Measurements from ENCODE around the gene IFT81. TPM values are rescaled to one million over a fixed set of nuclear protein-coding genes. Genes with fewer than 3 reads are reported as not detected.
"Not testable (repeated sequence)": the region's sequence is repeated elsewhere in the genome, so short reads cannot be mapped to it uniquely, and the experiment has no call there.

IFT81 gene
- polyA plus RNA-seq, 1 donor = 16.7 TPM

DNA sequence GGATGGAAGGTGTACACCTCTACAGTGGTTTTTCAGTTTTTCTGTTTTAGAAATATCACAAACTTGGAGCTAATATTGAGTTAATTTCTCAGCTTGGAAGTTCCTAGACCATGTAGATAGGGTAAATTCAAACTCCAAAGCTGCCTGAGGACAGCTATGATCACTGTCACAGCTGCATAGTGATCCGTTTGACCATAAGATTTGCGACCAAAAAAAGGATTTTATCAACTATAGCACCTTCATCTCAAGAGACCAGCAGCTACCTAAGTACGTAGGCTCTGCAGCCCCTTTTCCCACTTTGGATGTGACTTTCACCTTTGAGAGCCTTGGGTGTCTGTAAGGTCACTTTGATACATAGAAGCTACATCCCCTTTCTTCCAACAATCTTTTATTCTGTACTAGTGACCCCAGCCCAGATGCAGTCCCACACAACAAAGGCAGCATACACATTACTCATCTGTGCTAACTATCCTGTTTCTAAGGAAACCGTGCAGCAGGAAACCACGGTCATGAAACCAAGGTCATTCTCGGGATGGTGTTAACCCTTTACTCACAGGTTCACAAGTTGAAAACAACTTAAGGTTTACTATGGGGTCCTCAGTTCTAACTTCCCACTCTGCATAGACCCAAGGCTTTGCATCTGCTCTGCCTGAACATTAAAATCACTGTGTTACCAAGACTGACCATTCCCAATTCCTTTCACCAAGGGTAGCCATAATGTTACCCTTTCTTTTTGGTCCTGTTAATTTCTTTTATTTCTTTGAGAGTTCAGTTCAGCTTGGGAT lies 75.4 kb downstream of the IFT81 start:
- no peak for DNase-seq (ENCODE audit: low read depth)

DNA sequence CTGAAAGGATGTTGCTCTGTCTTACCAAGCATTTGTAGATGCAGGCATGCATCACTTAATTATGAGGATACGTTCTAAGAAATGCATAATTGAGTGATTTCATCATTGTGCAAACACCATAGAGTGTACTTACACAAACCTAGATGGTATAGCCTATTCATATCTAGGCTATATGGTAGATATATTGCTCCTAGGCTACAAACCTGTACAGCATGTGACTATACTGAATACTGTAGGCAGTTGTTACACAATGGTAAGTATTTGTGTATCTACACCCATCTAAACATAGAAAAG lies 75.9 kb downstream of the IFT81 start:
- DNase-seq (ENCODE audit: low read depth) = no peak

DNA sequence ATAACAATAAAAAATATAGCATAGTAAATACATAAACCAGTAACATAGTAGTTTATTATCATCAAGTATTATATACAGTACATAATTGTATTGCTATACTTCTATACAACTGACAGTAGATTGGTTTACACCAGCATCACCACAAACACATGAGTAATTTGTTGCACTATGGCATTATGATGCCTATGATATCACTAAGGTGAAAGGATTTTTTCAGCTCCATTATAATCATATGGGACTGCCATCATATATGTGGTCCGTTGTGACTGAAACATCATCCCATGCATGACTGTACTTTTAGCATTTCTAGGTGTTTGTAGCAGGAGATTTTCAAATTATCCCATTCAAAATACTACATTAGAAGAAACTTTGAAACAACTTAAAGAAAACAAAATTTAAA lies 77.8 kb downstream of the IFT81 start:
- no peak for DNase-seq (ENCODE audit: low read depth)

DNA sequence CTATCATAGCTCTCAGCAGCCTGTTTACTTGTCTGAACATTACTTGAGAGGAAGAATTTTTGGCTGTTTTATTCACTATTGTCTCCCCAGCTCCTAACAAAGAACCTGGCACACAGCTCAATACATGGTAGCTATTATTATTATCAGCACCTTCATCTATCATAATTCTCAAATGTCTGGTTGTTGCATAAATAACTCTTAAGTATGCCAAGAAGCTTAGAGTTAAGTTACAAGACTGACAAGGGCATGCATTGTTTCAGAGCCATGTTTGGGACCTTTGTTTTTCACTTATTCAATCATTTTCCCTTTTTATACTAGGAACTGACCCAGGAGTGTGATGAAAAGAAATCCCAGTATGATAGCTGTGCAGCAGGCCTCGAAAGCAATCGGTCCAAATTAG lies 79.4 kb downstream of the IFT81 start:
- DNase-seq (ENCODE audit: low read depth) = no peak

DNA sequence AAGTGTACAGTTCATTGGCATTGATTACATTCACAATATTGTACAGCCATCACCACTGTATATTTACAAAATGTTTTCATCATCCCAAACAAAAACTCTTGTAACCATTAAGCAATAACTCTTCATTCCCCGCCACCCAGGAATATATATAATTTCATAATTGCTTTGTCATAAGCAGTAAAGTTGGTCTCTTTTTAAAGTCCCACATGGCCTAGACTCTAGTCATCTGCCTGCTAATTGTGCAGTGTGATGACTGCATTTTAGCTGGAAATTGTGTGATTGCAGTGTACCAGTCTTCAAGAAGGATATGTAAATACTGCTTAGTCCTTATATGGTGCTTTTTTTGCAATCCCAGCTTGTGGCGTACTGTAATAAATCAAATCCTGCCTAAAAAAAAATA lies 81.8 kb downstream of the IFT81 start:
- DNase-seq (ENCODE audit: low read depth) = no peak

DNA sequence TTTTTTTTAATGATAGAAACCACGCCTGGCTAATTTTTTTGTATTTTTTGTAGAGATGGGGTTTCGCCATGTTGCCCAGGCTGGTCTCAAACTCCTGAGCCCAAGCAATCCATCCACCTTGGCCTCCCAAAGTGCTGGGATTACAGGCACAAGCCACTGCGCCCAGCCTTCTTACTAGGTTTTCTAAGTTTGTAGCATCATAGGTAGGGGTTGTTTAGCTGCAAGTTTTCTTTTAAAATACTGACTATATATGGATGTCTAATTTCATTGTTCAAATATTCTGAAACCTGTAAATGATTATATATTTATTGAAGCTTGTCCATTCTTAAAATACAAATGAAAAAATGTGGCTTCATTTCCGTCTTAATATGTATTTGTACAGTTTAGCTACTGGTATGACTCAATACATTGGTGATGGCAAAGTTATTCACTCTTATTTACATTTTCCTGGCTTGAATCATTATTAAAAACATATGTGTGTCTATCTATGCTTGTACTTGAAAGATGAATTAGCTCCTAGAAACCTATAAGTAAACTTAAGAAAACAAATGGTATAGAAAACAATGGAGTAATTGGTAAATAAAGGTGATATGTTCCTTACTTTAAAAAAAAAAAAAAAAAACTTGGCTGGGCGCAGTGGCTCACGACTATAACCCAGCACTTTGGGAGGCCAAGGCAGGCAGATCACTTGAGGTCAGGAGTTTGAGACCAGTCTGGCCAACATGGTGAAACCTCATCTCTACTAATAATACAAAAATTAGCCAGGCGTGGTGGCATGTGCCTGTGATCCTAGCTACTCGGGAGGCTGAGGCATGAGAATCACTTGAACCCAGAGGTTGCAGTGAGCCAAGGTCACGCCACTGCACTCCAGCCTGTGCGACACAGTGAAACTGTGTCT lies 87.7 kb downstream of the IFT81 start:
- not testable (repeated sequence) for DNase-seq (ENCODE audit: low read depth)

DNA sequence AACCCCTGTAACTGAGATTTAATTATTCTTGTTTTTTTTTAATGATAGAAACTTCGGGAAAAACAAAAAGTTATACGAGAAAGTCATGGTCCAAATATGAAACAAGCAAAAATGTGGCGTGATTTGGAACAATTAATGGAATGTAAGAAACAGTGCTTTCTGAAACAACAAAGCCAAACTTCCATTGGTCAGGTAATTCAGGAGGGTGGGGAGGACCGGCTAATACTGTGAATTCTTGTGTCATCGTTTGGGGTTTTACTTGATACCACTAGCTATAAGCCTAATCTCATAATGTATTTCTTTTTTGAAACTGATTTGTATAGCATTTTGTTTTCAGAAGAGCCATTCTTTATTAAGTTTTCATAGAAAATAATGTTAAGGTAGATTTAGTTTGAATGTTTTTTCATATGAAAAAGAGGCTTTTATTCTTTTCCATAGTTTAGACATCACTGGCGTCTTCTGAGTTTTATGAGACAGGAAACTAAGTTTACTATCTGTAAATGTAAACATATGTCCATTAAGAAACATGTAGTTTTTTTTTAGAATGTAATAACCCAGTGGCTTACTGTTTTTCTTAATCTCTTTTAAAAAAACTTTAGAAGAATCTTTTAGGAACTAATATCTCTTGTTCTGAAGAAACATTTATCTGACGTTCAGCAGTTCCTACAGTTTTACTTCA lies 94.0 kb downstream of the IFT81 start:
- no peak for DNase-seq (ENCODE audit: low read depth)

DNA sequence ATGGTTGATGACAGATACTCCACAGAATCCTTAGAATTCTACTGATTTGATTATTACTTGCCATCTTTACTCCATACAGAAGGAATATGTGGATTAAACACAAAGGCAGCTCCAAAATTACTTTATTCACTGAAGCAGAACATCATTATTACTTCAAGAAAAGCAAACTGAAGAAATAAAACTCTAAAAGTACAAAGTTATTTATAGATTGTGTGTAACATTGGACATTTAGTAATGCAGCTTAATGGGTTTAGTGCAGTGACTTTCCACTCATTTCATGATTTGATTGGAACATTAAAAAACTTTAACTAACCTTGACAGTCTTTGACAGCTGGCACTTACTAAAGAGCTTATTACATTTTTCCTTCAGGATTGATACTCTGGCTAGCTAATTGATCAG lies 97.9 kb downstream of the IFT81 start:
- DNase-seq (ENCODE audit: low read depth) = no peak

DNA sequence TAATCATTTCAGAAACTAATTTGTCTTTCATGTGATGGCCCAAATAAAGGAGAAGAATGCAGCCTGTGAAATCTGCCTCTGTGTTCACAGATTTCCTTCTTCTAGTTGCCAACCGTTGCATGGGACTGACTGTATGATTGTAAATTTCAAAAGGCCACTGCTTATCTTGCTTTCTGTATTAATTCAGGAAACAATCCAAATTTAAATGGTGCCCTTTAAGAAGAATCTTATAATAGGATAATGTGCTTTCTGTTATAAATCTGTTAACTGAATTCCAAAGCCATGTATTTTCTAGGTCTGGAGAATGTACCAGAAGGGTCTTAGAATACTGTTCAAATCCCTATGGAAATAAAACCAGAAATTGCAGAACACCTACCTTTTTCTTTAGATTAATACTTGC lies 98.3 kb downstream of the IFT81 start:
- DNase-seq (ENCODE audit: low read depth) = no peak

DNA sequence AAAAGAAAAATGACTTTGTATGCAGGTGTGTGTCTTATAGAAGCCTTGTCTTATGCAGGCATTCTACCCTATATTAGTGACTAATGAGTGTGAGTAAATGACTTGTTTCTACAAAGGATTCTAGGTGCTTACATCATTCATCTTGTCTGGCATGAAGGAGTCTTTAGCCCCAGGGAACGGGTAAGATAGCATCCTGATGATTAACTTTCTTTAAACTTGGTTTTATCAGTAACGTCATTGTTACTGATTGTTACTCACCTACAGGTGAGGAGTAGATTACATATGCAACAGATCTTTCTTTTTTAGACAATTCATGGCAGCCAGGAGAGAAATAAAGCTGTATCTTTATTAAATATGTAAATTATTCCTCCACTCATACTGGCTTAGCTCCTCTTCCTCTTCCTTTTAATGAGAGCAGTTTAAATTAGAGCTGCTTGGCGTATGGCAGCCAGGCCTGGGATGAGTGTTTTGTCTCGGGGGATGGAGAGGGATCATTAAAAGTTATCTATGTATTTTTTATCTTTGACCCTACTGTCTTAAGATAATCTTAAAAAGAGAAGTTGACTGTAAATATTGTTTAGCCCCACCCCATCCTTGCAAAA lies 99.7 kb downstream of the IFT81 start:
- no peak for DNase-seq (ENCODE audit: low read depth)

DNA sequence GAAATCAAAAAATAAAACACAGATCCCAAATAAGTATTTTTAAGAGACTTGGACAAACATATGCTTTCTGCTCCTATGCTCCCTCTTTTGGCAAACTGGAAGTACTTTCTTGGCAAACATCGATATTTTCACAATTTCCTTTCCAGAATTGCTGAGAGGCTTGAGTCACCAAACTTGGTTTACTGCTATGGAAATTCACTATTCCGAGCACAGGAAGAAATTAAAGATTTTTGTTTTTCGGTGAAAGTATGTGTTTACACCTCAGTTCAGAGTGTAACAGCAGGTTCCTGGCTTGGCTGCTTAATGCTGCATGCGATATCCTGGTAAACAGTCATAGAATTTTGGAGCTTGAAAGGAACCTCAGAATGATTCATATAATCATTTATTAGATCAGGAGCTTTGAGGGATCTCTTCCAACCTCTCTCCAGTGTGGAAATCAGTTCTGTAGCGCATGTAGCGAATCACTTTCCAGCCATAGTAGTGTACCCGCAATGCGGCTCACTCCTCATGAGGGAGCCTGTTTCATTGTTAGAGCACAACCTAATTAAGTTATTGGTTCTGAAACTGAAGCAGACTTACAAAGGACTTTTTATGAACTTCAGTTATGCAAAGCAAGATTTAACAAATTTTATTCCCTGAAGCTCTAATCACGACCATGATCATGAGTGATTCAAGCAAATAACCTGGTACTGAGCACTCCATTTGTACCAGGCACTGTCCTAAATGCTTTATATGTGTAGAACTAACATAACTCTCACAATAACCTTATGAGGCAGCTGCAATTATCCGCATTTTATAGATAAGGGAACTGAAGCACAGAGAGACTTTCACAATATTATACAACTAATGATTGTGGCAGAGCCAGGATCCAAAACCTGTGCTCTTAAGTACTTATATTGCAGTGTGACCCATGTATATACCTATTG lies 100.5 kb downstream of the IFT81 start:
- peak; percentile 81 for DNase-seq (ENCODE audit: low read depth)

DNA sequence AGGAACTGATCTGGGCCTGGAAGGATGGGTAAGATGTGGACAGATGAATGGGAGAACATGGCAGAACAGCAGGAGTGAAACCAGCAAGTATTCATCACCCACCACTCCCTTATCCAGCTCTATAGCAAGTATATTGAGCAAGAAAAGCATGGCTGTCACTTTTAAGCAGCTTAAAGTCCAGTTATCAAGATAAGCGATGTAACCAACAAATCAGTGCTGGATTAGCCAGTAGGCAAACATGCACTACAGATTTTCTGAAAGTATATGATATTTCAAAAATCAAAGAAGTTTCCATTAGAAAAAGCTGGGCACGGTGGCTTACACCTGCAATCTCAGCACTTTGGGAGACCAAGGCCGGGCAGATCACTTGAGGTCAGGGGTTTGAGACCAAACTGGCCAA lies 103.0 kb downstream of the IFT81 start:
- no peak for DNase-seq (ENCODE audit: low read depth)

DNA sequence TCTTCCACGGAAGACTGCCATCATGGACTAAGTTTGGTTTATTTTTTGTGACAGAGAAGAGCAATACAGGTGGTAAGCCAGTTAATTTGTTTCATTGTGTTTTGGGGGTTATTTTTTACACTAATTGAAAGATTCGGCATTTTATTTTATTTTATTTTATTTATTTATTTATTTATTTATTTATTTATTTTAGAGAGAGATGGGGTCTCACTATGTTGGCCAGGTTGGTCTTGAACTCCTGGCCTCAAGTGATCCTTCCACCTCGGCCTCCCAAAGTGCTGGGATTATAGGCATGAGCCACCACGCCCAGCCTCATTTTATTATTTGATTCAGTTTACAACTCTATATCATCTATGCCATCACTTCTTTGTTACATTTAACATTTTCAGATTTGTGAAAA lies 104.2 kb downstream of the IFT81 start:
- not testable (repeated sequence) for DNase-seq (ENCODE audit: low read depth)

DNA sequence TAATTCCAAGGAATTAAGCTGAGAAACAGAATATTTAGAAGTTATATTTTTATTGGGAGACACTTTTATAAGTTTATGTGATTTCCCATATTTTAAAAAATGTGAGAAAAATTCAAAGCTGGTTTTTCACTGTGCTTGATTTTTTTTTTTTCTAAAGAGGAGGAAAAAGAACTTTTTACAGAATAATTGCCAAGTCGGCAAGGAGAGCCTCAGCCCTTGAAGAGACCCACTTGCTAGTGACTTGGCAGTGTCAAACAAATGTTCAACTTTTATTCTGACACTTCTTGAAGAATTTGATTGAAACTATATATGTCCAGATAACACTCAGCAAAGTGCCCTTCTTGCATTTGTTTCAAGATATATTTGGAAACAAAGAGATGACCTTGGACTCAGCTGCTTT lies 104.6 kb downstream of the IFT81 start:
- DNase-seq (ENCODE audit: low read depth) = no peak

DNA sequence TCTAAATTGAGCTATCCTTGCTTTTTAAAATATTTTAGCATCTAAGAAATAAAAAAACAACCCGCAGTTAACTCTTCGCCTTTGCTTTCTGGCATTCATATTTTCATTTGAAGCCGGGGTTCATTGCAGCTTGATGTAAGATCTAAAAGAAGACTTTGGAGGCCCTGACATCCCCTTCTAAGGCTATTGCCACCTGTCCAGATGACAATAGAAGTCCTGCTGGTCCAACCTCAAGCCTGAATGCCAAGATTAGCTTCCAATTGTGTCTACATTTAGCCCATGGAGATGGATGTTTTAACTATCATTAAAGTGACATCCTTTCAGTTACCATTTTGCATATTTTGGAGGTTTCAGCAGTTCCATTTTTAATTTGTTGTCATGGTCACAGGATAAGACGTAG lies 105.3 kb downstream of the IFT81 start:
- no peak for DNase-seq (ENCODE audit: low read depth)

DNA sequence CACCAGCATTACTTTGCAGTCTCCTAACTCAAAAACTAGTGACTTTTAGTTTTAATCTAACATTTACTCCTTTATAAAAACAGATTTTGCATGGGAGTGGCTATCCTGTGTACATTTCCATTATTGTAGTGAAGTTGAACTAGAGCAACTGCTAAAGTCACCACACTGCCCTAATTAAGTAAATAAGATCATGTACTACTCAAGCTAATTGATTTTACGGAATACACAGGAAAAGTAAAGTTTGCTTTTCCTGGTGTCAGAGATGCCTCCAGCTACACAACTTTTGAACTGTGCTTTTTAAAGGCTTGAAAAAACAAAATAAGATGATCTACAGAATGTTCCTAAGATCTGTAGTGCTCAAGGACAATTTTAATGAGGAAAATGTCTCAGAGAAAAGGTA lies 106.5 kb downstream of the IFT81 start:
- DNase-seq (ENCODE audit: low read depth) = no peak

DNA sequence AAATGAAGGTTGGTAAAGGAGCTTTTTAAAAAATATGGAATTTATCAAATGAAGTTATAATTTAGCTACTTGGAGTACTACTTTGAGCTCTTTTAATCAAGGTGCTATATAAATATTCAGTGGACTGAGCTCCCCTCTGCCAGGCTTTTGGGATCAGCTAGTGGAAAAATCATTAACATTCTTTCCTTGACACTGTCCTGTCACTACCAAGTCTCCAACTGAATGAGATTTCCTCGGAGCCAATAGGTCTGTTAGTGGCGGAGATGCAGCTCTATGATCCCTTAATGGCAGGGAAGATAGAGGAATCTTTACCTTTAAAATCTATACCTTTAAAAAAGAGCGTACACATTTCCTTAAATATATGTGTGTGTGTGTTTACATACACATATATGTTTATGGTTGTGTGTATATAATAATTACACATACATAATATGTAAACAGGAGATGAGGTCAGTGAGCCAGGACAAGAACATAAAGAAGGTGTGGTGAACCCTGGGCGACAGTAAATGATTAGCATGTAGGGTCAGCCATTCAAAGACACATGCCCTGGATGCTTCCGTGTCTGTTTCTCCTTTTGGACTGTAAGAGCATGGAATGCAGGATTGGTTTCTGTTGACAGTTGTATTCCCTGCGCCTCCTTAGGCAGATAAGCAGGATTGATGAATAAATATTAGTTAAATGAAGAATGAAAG lies 109.2 kb downstream of the IFT81 start:
- DNase-seq (ENCODE audit: low read depth) = no peak

DNA sequence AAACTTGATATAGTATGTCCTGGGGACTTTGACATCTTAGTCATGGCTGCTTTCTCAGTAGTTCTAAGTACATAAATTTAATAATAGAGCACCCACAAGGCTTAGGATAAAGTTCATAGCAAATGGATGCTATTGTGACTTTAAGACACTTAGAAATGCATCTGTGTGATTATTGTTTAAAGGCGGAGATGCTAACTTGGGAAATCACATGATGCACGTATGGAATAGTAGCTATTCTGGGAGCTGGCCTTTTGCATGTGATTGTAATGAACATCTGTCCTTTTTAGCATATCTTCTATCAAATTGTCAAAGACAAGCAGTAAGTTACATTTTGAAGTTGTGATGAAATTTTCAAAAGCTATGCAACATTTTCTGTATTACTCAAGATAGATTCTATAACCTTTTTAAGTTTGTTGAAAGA lies 110.2 kb downstream of the IFT81 start:
- DNase-seq (ENCODE audit: low read depth) = no peak

DNA sequence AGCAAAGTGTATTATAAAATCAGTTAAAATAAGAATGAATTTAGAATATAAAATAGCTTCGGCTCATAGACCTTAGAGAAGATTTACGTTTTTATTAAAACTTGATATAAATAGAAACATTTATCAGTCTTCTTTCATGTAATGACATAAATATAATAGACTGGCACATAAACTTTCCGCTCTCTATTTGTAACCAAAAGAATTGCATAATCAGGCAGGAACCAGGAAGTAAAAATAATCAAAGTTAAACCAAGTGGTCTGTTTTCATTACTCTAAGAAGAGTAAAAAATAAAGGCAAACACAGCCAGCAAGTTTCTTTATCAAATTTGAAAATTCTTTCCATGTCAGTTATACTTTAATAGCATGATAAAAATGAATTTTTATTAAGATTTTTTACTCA lies 110.6 kb downstream of the IFT81 start:
- no peak for DNase-seq (ENCODE audit: low read depth)

DNA sequence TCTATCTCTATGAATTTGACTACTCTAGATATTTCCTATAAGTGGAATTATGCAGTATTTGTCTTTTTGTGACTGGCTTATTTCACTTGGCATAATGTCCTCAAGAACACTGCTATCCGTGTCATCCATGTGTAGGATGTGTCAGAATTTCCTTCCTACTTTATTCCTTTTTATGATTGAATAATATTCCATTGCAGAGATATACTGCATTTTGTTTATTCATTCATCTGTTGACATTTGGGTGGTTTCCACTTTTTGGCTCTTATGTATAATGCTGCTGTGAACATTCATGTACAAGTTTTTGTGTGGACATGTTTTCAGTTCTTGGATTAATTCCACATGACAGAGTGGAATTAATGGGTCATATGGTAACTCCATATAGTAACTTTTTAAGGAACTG lies 111.2 kb downstream of the IFT81 start:
- DNase-seq (ENCODE audit: low read depth) = no peak

DNA sequence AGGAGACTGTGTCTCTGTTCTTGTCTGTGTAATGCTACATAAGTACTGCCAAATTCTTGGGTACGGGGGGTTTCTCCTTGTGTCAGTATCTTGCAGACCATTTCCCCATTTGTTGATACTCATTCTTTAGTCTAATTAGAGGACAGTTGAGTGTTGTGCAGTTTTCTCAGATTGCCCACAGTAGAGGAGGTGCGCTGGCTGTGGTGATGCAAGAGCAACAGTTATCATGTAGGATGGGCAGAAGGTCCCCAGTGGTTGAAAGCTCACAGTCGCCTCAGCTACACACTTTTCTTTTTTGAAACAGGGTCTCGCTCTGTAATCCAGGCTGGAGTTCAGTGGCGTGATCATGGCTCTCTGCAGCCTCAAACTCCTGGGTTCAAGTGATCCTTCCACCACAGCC lies 119.1 kb downstream of the IFT81 start:
- DNase-seq (ENCODE audit: low read depth) = no peak

All from forelimb muscle (tissue), 1 donor.